ENCODE data around the gene RASA1. TPM values are rescaled to one million over a fixed set of nuclear protein-coding genes. Genes with fewer than 3 reads are reported as not detected.

RASA1 gene
- total and polyA plus RNA-seq, 2 experiments from 2014 or later: 32.1 to 67.8 TPM

DNA sequence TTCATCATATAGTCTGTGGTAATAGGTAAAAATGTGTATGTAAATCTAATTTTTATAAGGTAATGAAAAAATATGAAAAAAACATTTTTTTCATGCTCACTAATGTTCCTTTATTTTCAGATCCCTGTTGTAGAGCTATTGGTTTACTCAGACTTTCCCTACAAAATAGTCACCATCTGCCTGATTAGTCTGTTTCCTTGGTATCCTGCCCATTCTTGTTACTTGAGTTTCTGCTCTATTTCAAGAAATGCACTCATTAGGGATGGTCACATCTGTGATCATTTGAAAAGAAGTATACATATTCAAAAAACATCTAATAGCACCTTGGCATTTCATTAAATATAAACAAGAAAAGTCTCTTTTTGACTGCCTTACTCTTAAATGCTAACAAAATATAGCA, 21.6 kb upstream of the RASA1 start:
- Histone ChIP-seq H3K4me2 (ENCODE audit: unreplicated experiment) (no peak overlapping the region), H3K9me3 (ENCODE audit: low read depth) (no peaks in the 10 kb centered on the region), H4K20me1 (ENCODE audit: insufficient read depth) (no peaks in the 10 kb centered on the region), H3K27ac (no peak overlapping the region), H3K4me3 (no peak overlapping the region), H3K36me3 (ENCODE audit: low read depth) (no peaks in the 10 kb centered on the region), H3K79me2 (ENCODE audit: insufficient read depth) (no peaks in the 10 kb centered on the region), H3K27me3 (replicated peaks; ENCODE audit: insufficient read depth) (no peaks in the 10 kb centered on the region), H3K4me1 (ENCODE audit: insufficient read depth) (peaks cover 8% of the 10 kb centered on the region), H2AFZ (no peak overlapping the region), H3K9me2 (ENCODE audit: insufficient read depth) (no peaks in the 10 kb centered on the region), H3K9ac (no peak overlapping the region), H3F3A (ENCODE audit: insufficient read depth) (0 out of 2 replicates have a peak, but pooled peaks cover 4% of the 10 kb centered on the region)
- TF ChIP-seq EZH2phosphoT487 (IDR thresholded peaks at IDR 0.05; ENCODE audit: insufficient read depth, low read depth) (no peak), EZH2 (IDR thresholded peaks at IDR 0.05; ENCODE audit: insufficient read depth, poor library complexity, severe bottlenecking) (no peak)
- peak; percentile 54 for DNase-seq
- in situ Hi-C loops (cut with MboI): no loop called here

DNA sequence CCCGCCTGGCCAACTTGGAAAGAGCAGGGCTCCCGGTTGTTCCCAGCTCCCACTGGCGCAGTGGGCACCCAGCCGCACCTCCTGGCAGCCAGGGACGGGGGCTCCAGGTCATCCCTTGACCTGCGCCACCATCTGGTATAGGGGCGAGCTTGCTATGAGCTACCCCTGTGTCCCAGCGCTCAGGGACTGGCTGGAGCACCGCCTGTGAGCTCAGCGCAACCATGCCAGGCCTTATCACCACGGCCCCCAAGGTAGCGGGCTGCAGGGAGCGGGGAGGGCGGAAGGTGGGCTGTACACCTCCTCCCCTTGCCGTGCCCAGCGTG, 15.4 kb upstream of the RASA1 start:
- no peaks in the 10 kb centered on the region for H3K36me3 ChIP-seq (ENCODE audit: low read depth)
- DNase-seq: no peak
- no peaks in the 10 kb centered on the region for H3K9me3 ChIP-seq (ENCODE audit: low read depth)
- 88 to 90% methylated on average over 16 of the region's 16 CpGs for WGBS, 2 experiments (ENCODE audit: low coverage in 1 of 2, low lambda C conversion rate in 2 of 2, missing lambda C conversion rate in 2 of 2)
- no peaks in the 10 kb centered on the region for H3F3A ChIP-seq (ENCODE audit: insufficient read depth)
- no peaks in the 10 kb centered on the region for H3K4me1 ChIP-seq (ENCODE audit: insufficient read depth)
- no peaks in the 10 kb centered on the region for H3K9me2 ChIP-seq (ENCODE audit: insufficient read depth)
- in situ Hi-C loops (cut with MboI): no loop called here
- no peak for TF ChIP-seq EZH2 (IDR thresholded peaks at IDR 0.05; ENCODE audit: insufficient read depth, poor library complexity, severe bottlenecking)
- no peak for TF ChIP-seq EZH2phosphoT487 (IDR thresholded peaks at IDR 0.05; ENCODE audit: insufficient read depth, low read depth)
- H3K4me2 ChIP-seq (ENCODE audit: unreplicated experiment): no peak overlapping the region
- H3K79me2 ChIP-seq (ENCODE audit: insufficient read depth): no peaks in the 10 kb centered on the region
- no peak overlapping the region for H3K27ac ChIP-seq
- H3K4me3 ChIP-seq: no peak overlapping the region
- H3K9ac ChIP-seq: no peak overlapping the region
- no peaks in the 10 kb centered on the region for H4K20me1 ChIP-seq (ENCODE audit: insufficient read depth)
- no peak overlapping the region for H2AFZ ChIP-seq
- H3K27me3 ChIP-seq (replicated peaks; ENCODE audit: insufficient read depth): no peaks in the 10 kb centered on the region

DNA sequence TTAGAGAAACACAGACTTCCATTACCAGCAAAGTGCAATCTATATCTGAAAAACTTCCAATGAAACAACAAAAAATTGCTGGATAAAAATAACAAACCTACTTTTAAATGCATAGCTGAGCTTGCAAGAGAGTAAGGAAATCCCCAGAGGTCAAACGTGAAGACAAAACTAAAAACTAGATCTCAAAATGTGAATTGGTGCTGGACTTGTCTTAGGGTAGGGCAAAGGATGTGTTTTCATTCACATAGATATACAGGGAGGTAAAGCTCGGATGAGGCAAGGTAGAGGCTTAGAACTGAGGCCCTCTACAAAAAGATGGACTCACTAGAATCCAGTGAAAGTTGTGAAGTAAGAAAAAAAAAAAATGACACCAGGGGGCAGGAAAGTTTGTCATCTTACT, 13.6 kb upstream of the RASA1 start:
- Histone ChIP-seq H3K4me1 (ENCODE audit: insufficient read depth) (no peaks in the 10 kb centered on the region), H3K79me2 (ENCODE audit: insufficient read depth) (no peaks in the 10 kb centered on the region), H3K36me3 (ENCODE audit: low read depth) (no peaks in the 10 kb centered on the region), H3K9ac (no peak overlapping the region), H3K27me3 (replicated peaks; ENCODE audit: insufficient read depth) (no peaks in the 10 kb centered on the region), H3K9me2 (ENCODE audit: insufficient read depth) (no peaks in the 10 kb centered on the region), H2AFZ (peak overlapping the region; percentile 40; the same call in 1 of the 2 replicates), H3F3A (ENCODE audit: insufficient read depth) (no peaks in the 10 kb centered on the region; the same call in 1 of the 2 replicates), H3K9me3 (ENCODE audit: low read depth) (no peaks in the 10 kb centered on the region), H3K4me3 (no peak overlapping the region), H3K4me2 (ENCODE audit: unreplicated experiment) (no peak overlapping the region), H4K20me1 (ENCODE audit: insufficient read depth) (no peaks in the 10 kb centered on the region), H3K27ac (no peak overlapping the region)
- no peak for DNase-seq
- in situ Hi-C loops (cut with MboI): no loop called here
- 67 to 77% methylated on average over 2 of the region's 2 CpGs for WGBS, 2 experiments (ENCODE audit: low coverage in 1 of 2, low lambda C conversion rate in 2 of 2, missing lambda C conversion rate in 2 of 2)
- TF ChIP-seq EZH2phosphoT487 (IDR thresholded peaks at IDR 0.05; ENCODE audit: insufficient read depth, low read depth) (no peak), EZH2 (IDR thresholded peaks at IDR 0.05; ENCODE audit: insufficient read depth, poor library complexity, severe bottlenecking) (no peak)

DNA sequence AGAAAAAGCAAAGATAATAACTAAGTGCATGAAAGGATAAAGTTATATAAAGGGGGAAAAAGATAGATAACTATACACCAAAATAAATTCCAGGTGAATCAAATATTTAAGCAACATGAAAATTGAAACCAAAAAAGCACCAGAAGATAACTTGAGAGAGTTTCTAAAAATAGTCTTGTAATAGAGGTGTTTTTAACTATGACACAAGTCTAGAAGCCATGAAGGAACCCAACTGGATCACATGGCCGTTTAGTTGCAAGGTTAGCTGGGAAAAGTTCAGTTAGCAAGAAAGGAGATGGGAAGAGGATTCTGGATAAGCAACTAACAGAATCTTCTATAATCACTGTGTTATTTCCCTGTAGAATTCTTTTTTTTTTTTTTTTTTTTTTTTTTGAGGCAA, 9.2 kb upstream of the RASA1 start:
- H4K20me1 ChIP-seq (ENCODE audit: insufficient read depth): no peaks in the 10 kb centered on the region
- no peaks in the 10 kb centered on the region for H3K4me1 ChIP-seq (ENCODE audit: insufficient read depth)
- H3K4me3 ChIP-seq: no peak overlapping the region
- H3K4me2 ChIP-seq (ENCODE audit: unreplicated experiment): no peak overlapping the region
- H2AFZ ChIP-seq: no peak overlapping the region
- H3K27ac ChIP-seq: no peak overlapping the region
- H3K9me2 ChIP-seq (ENCODE audit: insufficient read depth): no peaks in the 10 kb centered on the region
- no peak for DNase-seq
- TF ChIP-seq EZH2 (IDR thresholded peaks at IDR 0.05; ENCODE audit: insufficient read depth, poor library complexity, severe bottlenecking) (no peak), EZH2phosphoT487 (IDR thresholded peaks at IDR 0.05; ENCODE audit: insufficient read depth, low read depth) (no peak)
- no peak overlapping the region for H3K9ac ChIP-seq
- H3K79me2 ChIP-seq (ENCODE audit: insufficient read depth): no peaks in the 10 kb centered on the region
- 77 to 95% methylated on average over 1 of the region's 1 CpG for WGBS, 2 experiments (ENCODE audit: low coverage in 1 of 2, low lambda C conversion rate in 2 of 2, missing lambda C conversion rate in 2 of 2)
- in situ Hi-C loops (cut with MboI): no loop called here
- H3F3A ChIP-seq (ENCODE audit: insufficient read depth): no peaks in the 10 kb centered on the region; the same call in 1 of the 2 replicates
- H3K36me3 ChIP-seq (ENCODE audit: low read depth): no peaks in the 10 kb centered on the region
- no peaks in the 10 kb centered on the region for H3K9me3 ChIP-seq (ENCODE audit: low read depth)
- no peaks in the 10 kb centered on the region for H3K27me3 ChIP-seq (replicated peaks; ENCODE audit: insufficient read depth)

DNA sequence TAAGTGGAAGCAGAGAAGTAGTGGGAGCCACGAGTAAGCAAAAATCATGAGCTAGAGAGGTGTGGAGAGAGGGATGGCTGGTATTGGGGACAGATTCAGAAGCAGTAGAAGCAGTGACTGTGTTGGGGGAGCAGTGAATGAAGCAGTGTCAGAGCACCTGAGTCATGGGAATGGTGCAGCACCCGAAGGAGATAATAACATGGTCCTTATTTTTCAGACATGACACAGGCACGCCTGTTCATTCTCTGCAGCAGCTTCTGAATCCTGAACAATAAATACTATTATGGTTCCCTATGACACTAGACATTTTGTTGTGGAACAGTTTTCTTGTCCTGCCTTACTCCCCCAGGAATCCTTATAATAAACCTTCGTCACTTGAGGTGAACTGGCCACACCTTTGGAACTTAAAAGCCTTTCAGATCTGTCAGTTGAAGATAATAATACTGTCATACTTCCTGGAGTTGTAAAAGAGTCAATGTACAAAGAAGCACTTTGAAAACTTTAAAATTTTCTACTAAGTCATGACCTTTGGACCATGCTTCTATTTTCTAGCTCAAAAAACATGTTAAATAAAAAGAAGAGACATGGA, 7.0 kb upstream of the RASA1 start:
- Histone ChIP-seq H3K27ac (no peak overlapping the region), H3K4me1 (ENCODE audit: insufficient read depth) (no peaks in the 10 kb centered on the region), H3K9ac (no peak overlapping the region), H3K36me3 (ENCODE audit: low read depth) (no peaks in the 10 kb centered on the region), H3K4me3 (no peak overlapping the region), H3K4me2 (ENCODE audit: unreplicated experiment) (no peak overlapping the region), H3K9me2 (ENCODE audit: insufficient read depth) (no peaks in the 10 kb centered on the region), H3K27me3 (replicated peaks; ENCODE audit: insufficient read depth) (no peaks in the 10 kb centered on the region), H3K79me2 (ENCODE audit: insufficient read depth) (no peaks in the 10 kb centered on the region), H2AFZ (peak overlapping the region; percentile 45; the same call in 1 of the 2 replicates), H4K20me1 (ENCODE audit: insufficient read depth) (no peaks in the 10 kb centered on the region), H3F3A (ENCODE audit: insufficient read depth) (no peaks in the 10 kb centered on the region; the same call in 1 of the 2 replicates), H3K9me3 (ENCODE audit: low read depth) (no peaks in the 10 kb centered on the region)
- no peak for DNase-seq
- in situ Hi-C loops (cut with MboI): no loop called here
- WGBS, 2 experiments (ENCODE audit: low coverage in 1 of 2, low lambda C conversion rate in 2 of 2, missing lambda C conversion rate in 2 of 2): 71% methylated on average over 4 of the region's 4 CpGs
- TF ChIP-seq EZH2phosphoT487 (IDR thresholded peaks at IDR 0.05; ENCODE audit: insufficient read depth, low read depth) (no peak), EZH2 (IDR thresholded peaks at IDR 0.05; ENCODE audit: insufficient read depth, poor library complexity, severe bottlenecking) (no peak)
